ENCODE measurements around the gene SND1.

SND1 gene

GRCh38 chr7:127907110-127908040 lies 255.4 kb downstream of the SND1 start:
- Histone ChIP-seq H3K9me3 (ENCODE audit: low read depth, low read length) (no peaks in the 10 kb centered on the region), H3K4me3 (no peak overlapping the region), H3K27ac (no peak overlapping the region), H3K9ac (ENCODE audit: insufficient read length) (no peak overlapping the region), H3K36me3 (ENCODE audit: insufficient read depth, low read length) (peaks cover 5% of the 10 kb centered on the region)
- no peak for TF ChIP-seq FOXP2 (optimal IDR thresholded peaks at IDR 0.05; ENCODE audit: control extremely low read depth, extremely low read length, insufficient read depth)
- TF ChIP-seq POLR2AphosphoS5 (IDR thresholded peaks at IDR 0.05; ENCODE audit: borderline replicate concordance, low read depth, low read length) = no peak
- TF ChIP-seq EZH2 (IDR thresholded peaks at IDR 0.05) = no peak
- DNase-seq (ENCODE audit: low read depth, low spot score) = no peak

GRCh38 chr7:127908430-127909258 lies 256.6 kb downstream of the SND1 start:
- H3K36me3 ChIP-seq (ENCODE audit: insufficient read depth, low read length) = peaks cover 5% of the 10 kb centered on the region
- H3K9me3 ChIP-seq (ENCODE audit: low read depth, low read length) = no peaks in the 10 kb centered on the region
- no peak for DNase-seq (ENCODE audit: low read depth, low spot score)
- no peak overlapping the region for H3K9ac ChIP-seq (ENCODE audit: insufficient read length)
- no peak overlapping the region for H3K27ac ChIP-seq
- TF ChIP-seq EZH2 (IDR thresholded peaks at IDR 0.05) (no peak), FOXP2 (optimal IDR thresholded peaks at IDR 0.05; ENCODE audit: control extremely low read depth, extremely low read length, insufficient read depth) (no peak), POLR2AphosphoS5 (IDR thresholded peaks at IDR 0.05; ENCODE audit: borderline replicate concordance, low read depth, low read length) (no peak)
- no peak overlapping the region for H3K4me3 ChIP-seq

GRCh38 chr7:127909424-127910152 lies 257.6 kb downstream of the SND1 start:
- Histone ChIP-seq H3K4me3 (no peak overlapping the region), H3K9me3 (ENCODE audit: low read depth, low read length) (no peaks in the 10 kb centered on the region), H3K27ac (no peak overlapping the region), H3K9ac (ENCODE audit: insufficient read length) (no peak overlapping the region), H3K36me3 (ENCODE audit: insufficient read depth, low read length) (peaks cover 5% of the 10 kb centered on the region)
- DNase-seq (ENCODE audit: low read depth, low spot score) = no peak
- TF ChIP-seq FOXP2 (optimal IDR thresholded peaks at IDR 0.05; ENCODE audit: control extremely low read depth, extremely low read length, insufficient read depth) = no peak
- no peak for TF ChIP-seq EZH2 (IDR thresholded peaks at IDR 0.05)
- no peak for TF ChIP-seq POLR2AphosphoS5 (IDR thresholded peaks at IDR 0.05; ENCODE audit: borderline replicate concordance, low read depth, low read length)

- no peak for TF ChIP-seq EZH2 (IDR thresholded peaks at IDR 0.05)
- no peak for TF ChIP-seq FOXP2 (optimal IDR thresholded peaks at IDR 0.05; ENCODE audit: control extremely low read depth, extremely low read length, insufficient read depth)
- TF ChIP-seq POLR2AphosphoS5 (IDR thresholded peaks at IDR 0.05; ENCODE audit: borderline replicate concordance, low read depth, low read length) = no peak
- H3K27ac ChIP-seq = no peak overlapping the region
- H3K9ac ChIP-seq (ENCODE audit: insufficient read length) = no peak overlapping the region
Measured at GRCh38 chr7:127910670-127911069, 258.7 kb downstream of the SND1 start.

GRCh38 chr7:127911968-127912511 lies 260.0 kb downstream of the SND1 start:
- H3K9ac ChIP-seq (ENCODE audit: insufficient read length) = no peak overlapping the region
- H3K9me3 ChIP-seq (ENCODE audit: low read depth, low read length) = no peaks in the 10 kb centered on the region
- TF ChIP-seq POLR2AphosphoS5 (IDR thresholded peaks at IDR 0.05; ENCODE audit: borderline replicate concordance, low read depth, low read length) (no peak), EZH2 (IDR thresholded peaks at IDR 0.05) (no peak), FOXP2 (optimal IDR thresholded peaks at IDR 0.05; ENCODE audit: control extremely low read depth, extremely low read length, insufficient read depth) (no peak)
- no peak overlapping the region for H3K27ac ChIP-seq
- no peak overlapping the region for H3K4me3 ChIP-seq
- DNase-seq (ENCODE audit: low read depth, low spot score) = no peak
- H3K36me3 ChIP-seq (ENCODE audit: insufficient read depth, low read length) = no peaks in the 10 kb centered on the region; the same call in 1 of the 2 replicates

More at GRCh38 chr7:127910670-127911069, 258.7 kb downstream of the SND1 start:
- no peak overlapping the region for H3K4me3 ChIP-seq
- H3K9me3 ChIP-seq (ENCODE audit: low read depth, low read length) = no peaks in the 10 kb centered on the region
- DNase-seq (ENCODE audit: low read depth, low spot score) = no peak
- no peaks in the 10 kb centered on the region; the same call in 1 of the 2 replicates for H3K36me3 ChIP-seq (ENCODE audit: insufficient read depth, low read length)

GRCh38 chr7:127912901-127913300 lies 260.9 kb downstream of the SND1 start:
- DNase-seq (ENCODE audit: low read depth, low spot score) = no peak

GRCh38 chr7:127913686-127914085 lies 261.7 kb downstream of the SND1 start:
- Histone ChIP-seq H3K4me3 (no peak overlapping the region), H3K9ac (ENCODE audit: insufficient read length) (no peak overlapping the region), H3K9me3 (ENCODE audit: low read depth, low read length) (no peaks in the 10 kb centered on the region), H3K27ac (no peak overlapping the region), H3K36me3 (ENCODE audit: insufficient read depth, low read length) (no peaks in the 10 kb centered on the region; the same call in 1 of the 2 replicates)
- TF ChIP-seq POLR2AphosphoS5 (IDR thresholded peaks at IDR 0.05; ENCODE audit: borderline replicate concordance, low read depth, low read length) (no peak), FOXP2 (optimal IDR thresholded peaks at IDR 0.05; ENCODE audit: control extremely low read depth, extremely low read length, insufficient read depth) (no peak), EZH2 (IDR thresholded peaks at IDR 0.05) (no peak)
- DNase-seq (ENCODE audit: low read depth, low spot score) = no peak

More at GRCh38 chr7:127912901-127913300, 260.9 kb downstream of the SND1 start:
- Histone ChIP-seq H3K27ac (no peak overlapping the region), H3K4me3 (no peak overlapping the region), H3K36me3 (ENCODE audit: insufficient read depth, low read length) (no peaks in the 10 kb centered on the region; the same call in 1 of the 2 replicates), H3K9ac (ENCODE audit: insufficient read length) (no peak overlapping the region), H3K9me3 (ENCODE audit: low read depth, low read length) (no peaks in the 10 kb centered on the region)
- TF ChIP-seq EZH2 (IDR thresholded peaks at IDR 0.05) = no peak
- TF ChIP-seq FOXP2 (optimal IDR thresholded peaks at IDR 0.05; ENCODE audit: control extremely low read depth, extremely low read length, insufficient read depth) = no peak
- no peak for TF ChIP-seq POLR2AphosphoS5 (IDR thresholded peaks at IDR 0.05; ENCODE audit: borderline replicate concordance, low read depth, low read length)
